Amygdala (tissue), 56 donors: ENCODE data around the gene RNF19B.
"Not testable (repeated sequence)": the region's sequence is repeated elsewhere in the genome, so short reads cannot be mapped to it uniquely, and the experiment has no call there.

Experiments
- DNase-seq, 56 donors: peaks; one replicate each; lab custom pipeline; 2025; lab: John Stamatoyannopoulos, UW

Gene RNF19B

GRCh38 chr1:32992489-32993323 lies 28.1 kb upstream of the RNF19B start:
- DNase-seq, result peak in 23 of 56 donors; percentile 12 to 66 (median 33)

GRCh38 chr1:32991819-32992488 lies 27.3 kb upstream of the RNF19B start:
- DNase-seq, result no peak

GRCh38 chr1:32991386-32991785 lies 26.8 kb upstream of the RNF19B start:
- DNase-seq, result no peak

DNA sequence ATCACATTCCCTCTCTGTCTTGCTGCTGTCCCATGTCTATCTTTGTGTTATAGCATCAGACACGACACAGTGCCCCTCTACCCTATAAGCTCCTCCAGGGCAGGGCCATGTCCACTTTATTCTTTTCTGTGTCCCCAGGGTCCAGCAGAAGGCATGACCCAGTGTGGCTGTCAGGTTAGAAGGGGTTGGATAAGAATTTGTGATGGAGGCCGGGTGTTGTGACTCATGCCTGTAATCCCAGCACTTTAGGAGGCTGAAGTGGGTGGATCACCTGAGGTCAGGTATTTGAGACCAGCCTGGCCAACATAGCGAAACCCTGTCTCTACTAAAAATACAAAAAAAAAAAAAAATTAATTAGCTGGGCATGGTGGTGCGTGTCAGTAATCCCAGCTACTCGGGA lies 26.3 kb upstream of the RNF19B start:
- no peak for DNase-seq

- DNase-seq, result peak in 15 of 56 donors; percentile 9 to 37 (median 22)
Measured at GRCh38 chr1:32989160-32990050, 24.8 kb upstream of the RNF19B start.

- DNase-seq, result no peak
Measured at GRCh38 chr1:32988665-32989064, 24.1 kb upstream of the RNF19B start.

- no peak for DNase-seq
Measured at GRCh38 chr1:32985226-32985625, 20.6 kb upstream of the RNF19B start.

GRCh38 chr1:32984455-32985171 lies 20.0 kb upstream of the RNF19B start:
- peak in 15 of 56 donors; percentile 6 to 65 (median 31) for DNase-seq

- DNase-seq, result no peak
Measured at GRCh38 chr1:32984090-32984454, 19.5 kb upstream of the RNF19B start.

DNA sequence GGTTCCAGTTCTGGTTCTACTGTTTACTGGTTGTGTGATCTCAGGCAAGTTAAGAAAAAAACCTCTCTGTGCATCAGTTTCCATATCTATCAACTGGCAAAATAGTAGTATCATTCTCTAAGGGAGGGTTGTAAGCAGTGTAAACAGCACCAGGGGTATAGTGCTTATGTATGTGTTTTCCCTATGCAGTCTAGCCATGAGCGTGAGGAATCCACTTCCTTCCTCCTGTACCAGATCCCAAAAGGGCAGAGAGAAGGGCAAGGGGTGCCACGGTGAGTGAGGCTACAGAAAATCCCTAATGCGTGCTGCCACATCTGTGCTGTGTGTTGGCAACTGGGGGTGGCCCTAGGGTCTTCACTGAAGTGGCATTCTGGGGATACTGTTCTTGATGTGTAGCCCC lies 18.4 kb upstream of the RNF19B start:
- no peak for DNase-seq

DNA sequence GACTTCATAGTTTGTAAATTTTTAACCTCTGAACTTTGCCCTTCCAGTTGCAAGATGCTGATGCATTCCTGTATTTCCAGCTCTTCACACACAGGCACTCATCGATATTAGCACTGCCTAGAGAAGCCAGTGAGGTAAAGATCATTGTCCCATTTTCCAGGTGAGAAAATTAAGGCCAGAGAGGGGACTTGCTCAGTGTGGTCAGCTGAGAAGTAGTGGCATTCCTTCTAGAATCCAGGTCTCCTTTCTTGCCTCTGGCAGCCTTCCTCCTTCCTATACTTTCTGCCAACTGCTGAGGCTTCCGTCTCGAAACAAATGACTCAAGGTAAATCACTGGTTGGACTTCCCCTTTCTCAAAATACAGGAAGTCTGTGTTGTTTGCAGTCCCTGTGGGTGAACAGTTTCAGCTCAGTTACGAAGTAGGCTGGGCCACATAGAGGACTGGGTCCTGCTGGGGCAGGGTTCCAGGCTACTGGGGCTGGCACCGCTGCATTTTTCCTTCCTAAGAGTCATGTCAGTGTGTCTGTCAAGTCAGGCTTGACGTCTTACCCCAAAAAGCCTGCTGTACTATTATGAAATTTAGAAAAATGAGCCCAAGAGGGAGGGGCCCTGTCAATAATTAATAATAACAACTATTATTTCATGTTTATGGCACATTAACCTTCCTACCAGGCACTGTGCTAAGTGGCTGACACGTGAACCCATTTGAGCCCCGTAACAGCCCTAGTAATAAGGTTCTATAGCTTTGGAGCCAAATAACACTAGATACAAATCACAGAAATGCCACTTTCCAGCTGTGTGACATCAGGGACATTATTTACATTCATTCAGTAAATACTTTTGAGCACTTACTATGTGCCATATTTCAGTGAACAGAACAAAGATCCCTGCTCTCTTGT lies 16.6 kb upstream of the RNF19B start:
- DNase-seq, result peak in 8 of 56 donors; percentile 12 to 49 (median 24)

- DNase-seq, result no peak
Measured at GRCh38 chr1:32980080-32980479, 15.5 kb upstream of the RNF19B start.

DNA sequence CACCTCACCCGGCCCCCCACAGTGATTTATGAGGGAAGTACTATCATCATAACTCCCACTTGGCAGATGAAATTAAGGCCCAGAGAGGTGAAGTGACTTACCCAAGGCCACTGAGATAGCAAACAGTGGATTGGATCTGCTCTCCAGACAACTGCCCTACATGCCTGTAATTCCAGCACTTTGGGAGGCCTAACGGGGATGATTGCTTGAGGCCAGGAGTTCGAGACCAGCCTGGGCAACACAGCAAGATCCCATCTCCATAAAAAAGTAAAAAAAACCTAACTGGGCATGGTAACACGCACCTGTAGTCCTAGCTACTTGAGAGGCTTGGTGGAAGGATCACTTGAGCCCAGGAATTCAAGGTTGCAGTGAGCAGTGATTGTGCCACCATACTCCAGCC lies 14.2 kb upstream of the RNF19B start:
- no peak for DNase-seq

GRCh38 chr1:32977546-32978087 lies 13.0 kb upstream of the RNF19B start:
- DNase-seq, result no peak

- DNase-seq, result not testable (repeated sequence)
Measured at GRCh38 chr1:32975055-32975454, 10.4 kb upstream of the RNF19B start.

DNA sequence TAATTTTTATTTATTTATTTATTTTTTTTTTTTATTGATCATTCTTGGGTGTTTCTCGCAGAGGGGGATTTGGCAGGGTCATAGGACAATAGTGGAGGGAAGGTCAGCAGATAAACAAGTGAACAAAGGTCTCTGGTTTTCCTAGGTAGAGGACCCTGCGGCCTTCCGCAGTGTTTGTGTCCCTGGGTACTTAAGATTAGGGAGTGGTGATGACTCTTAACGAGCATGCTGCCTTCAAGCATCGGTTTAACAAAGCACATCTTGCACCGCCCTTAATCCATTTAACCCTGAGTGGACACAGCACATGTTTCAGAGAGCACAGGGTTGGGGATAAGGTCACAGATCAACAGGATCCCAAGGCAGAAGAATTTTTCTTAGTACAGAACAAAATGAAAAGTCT lies 8.8 kb upstream of the RNF19B start:
- not testable (repeated sequence) for DNase-seq

- peak in 48 of 56 donors; percentile 11 to 83 (median 62) for DNase-seq
Measured at GRCh38 chr1:32972814-32973428, 8.3 kb upstream of the RNF19B start.

- no peak for DNase-seq
Measured at GRCh38 chr1:32971576-32971975, 7.0 kb upstream of the RNF19B start.
